Heart left ventricle (tissue), 16 donors: ENCODE results near the gene CR1L. TPM values are rescaled to one million over a fixed set of nuclear protein-coding genes. Genes with fewer than 3 reads are reported as not detected.
A peak's percentile ranks its signal among the peaks of the same experiment; 100 is the strongest.

Experiments used
- ATAC-seq, 4 donors: fragments of 200-7000 bp; cut with Tn5 transposase; one replicate each; pipeline ENCODE4 v1.9.1; 2020 to 2022; ENCODE audit warnings: moderate library complexity in 4 of 4, mild to moderate bottlenecking in 3 of 4, moderate number of reproducible peaks in 1 of 4
- DNase-seq, 5 donors: peaks; one replicate each; pipeline ENCODE4 v3.0.0-alpha.2; 2020
- H3K27ac ChIP-seq, 12 donors: fragments of 200-600 bp; sonication (generic) in 4 of 12; one replicate each; pipeline versions ENCODE4 v1.5.0 to v1.8.0; 2016 to 2022; ENCODE audit warnings: mild to moderate bottlenecking in 2 of 12
- H3K27me3 ChIP-seq, 9 donors: fragments of 200-600 bp; sonication (generic) in 2 of 9; one replicate each; pipeline versions ENCODE4 v1.5.1 to v1.8.0; 2016 to 2022; ENCODE audit warnings: mild to moderate bottlenecking in 3 of 9
- H3K36me3 ChIP-seq, 9 donors: fragments of 200-600 bp; sonication (generic) in 2 of 9; one replicate each; pipeline versions ENCODE4 v1.5.0 to v1.8.0; 2018 to 2022; ENCODE audit warnings: mild to moderate bottlenecking in 2 of 9
- H3K4me1 ChIP-seq, 12 donors: fragments of 200-600 bp; sonication (generic) in 4 of 12; one replicate each; pipeline versions ENCODE4 v1.5.0 to v1.8.0; 2016 to 2022; ENCODE audit warnings: mild to moderate bottlenecking in 3 of 12
- H3K4me3 ChIP-seq, 12 donors: fragments of 200-600 bp; sonication (generic) in 4 of 12; one replicate each; pipeline versions ENCODE4 v1.5.0 to v1.8.0; 2017 to 2022; ENCODE audit warnings: mild to moderate bottlenecking in 9 of 12, moderate library complexity in 4 of 12
- H3K9me3 ChIP-seq, 12 donors: fragments of 200-600 bp; sonication (generic) in 4 of 12; one replicate each; pipeline versions ENCODE4 v1.5.0 to v1.8.0; 2016 to 2022; ENCODE audit warnings: mild to moderate bottlenecking in 1 of 12
- CTCF ChIP-seq, 12 donors: fragments of 200-600 bp; sonication (generic) in 4 of 12; IDR thresholded peaks; one replicate each; pipeline versions ENCODE4 v1.5.0 to v1.8.0; 2018 to 2022; ENCODE audit warnings: antibody characterized with exemption in 12 of 12, mild to moderate bottlenecking in 5 of 12
- POLR2A ChIP-seq, 2 donors: fragments of 450-650 bp; IDR thresholded peaks; one replicate each; pipeline ENCODE4 v1.6.1; 2017; ENCODE audit warnings: antibody characterized with exemption in 2 of 2, mild to moderate bottlenecking in 2 of 2, moderate library complexity in 2 of 2
- WGBS, 4 donors: extraction: QIAGEN DNeasy Blood & Tissue Kit in 2 of 4; methylation state at CpG; one replicate each; pipeline versions ENCODE4 v1.1.5 to v1.1.7; 2013 to 2018; 5-methylcytosine and 5-hydroxymethylcytosine counted together
- intact Hi-C, 10 donors: fragments of 100-400 bp; cut with DNase I; formaldehyde crosslinking; loops; one replicate each; pipeline versions ENCODE4 v1.11.1 to v1.14.2; 2022
- polyA plus RNA-seq, 2 donors: library from polyadenylated mRNA; stranded (reverse); fragments of 200-250 nt; gene quantifications; one replicate each; pipeline ENCODE4 v1.2.3, GENCODE V29; 2013
- total RNA-seq, 9 donors: library from RNA; depleted of rRNA in 2 of 9; stranded (reverse); fragments of >200 nt in 2 of 9; fragmentation: NEBNext Ultra II Directional in 3 of 9; extraction: Animal tissue kit (Norgen Biotek cat#: 25700) in 3 of 9; gene quantifications; one replicate each; pipeline versions ENCODE4 v1.1.0 to v1.2.4, GENCODE V29; 2016 to 2023
- donor health status: ischemic (EF 13 %, LVEDD 7.1; RV severe dilation, severe dysfunction).
- donor health status: healthy with polysubstance abuse.
- donor health status: DM: no; HTN: yes; CAD: no.
- donor health status: DM: no; HTN: no; CAD: no.
- donor health status: ischemic (EF 25% LVEDD 6.9; RV normal size, moderate dysfunction).
- donor health status: ischemic (EF 25% LVEDD 5.7; RV mildly dilated, moderate dysfunction).
- donor health status: healthy.
- donor health status: DM: yes; HTN: yes; CAD: no.
- donor health status: ischemic (EF 35%, LVEDD 5.7; RV mildly dilated, moderate dysfunction).
- donor health status: nonischemic (EF 11% LVEDD 7.7; RV severe dilation, severe dysfunction).
- donor health status: DM: yes; HTN: yes; CAD: no.
- donor health status: PGD.
- donor health status: ischemic (EF 29% LVEDD 5.4; RV normal size, mild dysfunction).
- donor health status: nonischemic (EF 23%, LVEDD 6.1; RV moderate dilation, normal function).

Gene CR1L
- total and polyA plus RNA-seq, 11 donors = 0.41 to 1.1 TPM; not detected in 9

- peak overlapping the region in 11 of 12 donors; percentile 39 to 74 (median 58) for H3K4me3 ChIP-seq
- DNase-seq (no peak), ATAC-seq (peak in 1 of 4 donors; percentile 7)
- TF ChIP-seq POLR2A (IDR thresholded peaks at IDR 0.05) (no peak), CTCF (IDR thresholded peaks at IDR 0.05) (no peak)
- WGBS, 4 donors = 25 to 35% (median 26%) methylated on average over 9 of the region's 9 CpGs
- H3K9me3 ChIP-seq = no peaks in the 10 kb centered on the region
- H3K36me3 ChIP-seq = no peaks in the 10 kb centered on the region
- H3K27ac ChIP-seq = no peak overlapping the region
- intact Hi-C loops = no loop called here
- H3K27me3 ChIP-seq = peaks cover 0 to 17% (median 3%) of the 10 kb centered on the region in 9 donors
- peaks cover 0 to 13% (median 7%) of the 10 kb centered on the region in 12 donors for H3K4me1 ChIP-seq
Observed at GRCh38 chr1:207644166-207644851, 624 bp upstream of the CR1L start.

GRCh38 chr1:207645635-207646081, 725 bp downstream of the CR1L start:
- Histone ChIP-seq H3K4me1 (peaks cover 0 to 13% (median 7%) of the 10 kb centered on the region in 12 donors), H3K36me3 (no peaks in the 10 kb centered on the region), H3K27me3 (peaks cover 0 to 16% (median 0%) of the 10 kb centered on the region in 9 donors), H3K27ac (no peak overlapping the region), H3K4me3 (peak overlapping the region in 10 of 12 donors; percentile 39 to 74 (median 60)), H3K9me3 (no peaks in the 10 kb centered on the region)
- ATAC-seq (peak in 2 of 4 donors; percentile 6 to 55), DNase-seq (no peak)
- WGBS, 4 donors = 68 to 70% (median 69%) methylated on average over 15 to 17 of the region's 17 CpGs
- intact Hi-C loops = no loop called here
- TF ChIP-seq POLR2A (IDR thresholded peaks at IDR 0.05) = no peak
- TF ChIP-seq CTCF (IDR thresholded peaks at IDR 0.05) = no peak

- peaks cover 0 to 14% (median 0%) of the 10 kb centered on the region in 9 donors for H3K27me3 ChIP-seq
- TF ChIP-seq POLR2A (IDR thresholded peaks at IDR 0.05) (no peak), CTCF (IDR thresholded peaks at IDR 0.05) (no peak)
- peaks cover 0 to 13% (median 7%) of the 10 kb centered on the region in 12 donors for H3K4me1 ChIP-seq
- no peak overlapping the region for H3K4me3 ChIP-seq
- H3K36me3 ChIP-seq = no peaks in the 10 kb centered on the region
- H3K27ac ChIP-seq = no peak overlapping the region
- DNase-seq (no peak), ATAC-seq (no peak)
- H3K9me3 ChIP-seq = no peaks in the 10 kb centered on the region
- intact Hi-C loops = no loop called here
Observed at GRCh38 chr1:207646171-207646570, 1.2 kb downstream of the CR1L start.

- Histone ChIP-seq H3K27ac (no peak overlapping the region), H3K4me3 (no peak overlapping the region), H3K4me1 (peaks cover 0 to 13% (median 7%) of the 10 kb centered on the region in 12 donors), H3K27me3 (peaks cover 0 to 8% (median 0%) of the 10 kb centered on the region in 9 donors), H3K36me3 (no peaks in the 10 kb centered on the region), H3K9me3 (no peaks in the 10 kb centered on the region)
- no peak for DNase-seq
- TF ChIP-seq POLR2A (IDR thresholded peaks at IDR 0.05) (no peak), CTCF (IDR thresholded peaks at IDR 0.05) (no peak)
- no peak for ATAC-seq
- intact Hi-C loops = no loop called here
- 44 to 56% (median 50%) methylated on average over 4 of the region's 4 CpGs for WGBS, 4 donors
Observed at GRCh38 chr1:207646944-207647579, 2.1 kb downstream of the CR1L start.
